ENCODE results near the gene ATG7. TPM values are rescaled to one million over a fixed set of nuclear protein-coding genes. Genes with fewer than 3 reads are reported as not detected.

The ATG7 gene
- total RNA-seq, 1 experiment from 2014 or later: 42.3 TPM

GRCh38 chr3:11350374-11350773, 78.2 kb downstream of the ATG7 start:
- DNase-seq (ENCODE audit: low read depth): peak; percentile 49

GRCh38 chr3:11351451-11351850, 79.3 kb downstream of the ATG7 start:
- no peak for DNase-seq (ENCODE audit: low read depth)

- DNase-seq (ENCODE audit: low read depth): no peak
Measured at GRCh38 chr3:11356269-11356668, 84.1 kb downstream of the ATG7 start.

GRCh38 chr3:11362600-11362999, 90.4 kb downstream of the ATG7 start:
- DNase-seq (ENCODE audit: low read depth): no peak

- no peak for DNase-seq (ENCODE audit: low read depth)
Measured at GRCh38 chr3:11363715-11364114, 91.5 kb downstream of the ATG7 start.

- DNase-seq (ENCODE audit: low read depth): no peak
Measured at GRCh38 chr3:11364181-11364580, 92.0 kb downstream of the ATG7 start.

GRCh38 chr3:11367143-11367693, 95.0 kb downstream of the ATG7 start:
- peak; percentile 42 for DNase-seq (ENCODE audit: low read depth)

GRCh38 chr3:11370191-11370590, 98.0 kb downstream of the ATG7 start:
- no peak for DNase-seq (ENCODE audit: low read depth)

- no peak for DNase-seq (ENCODE audit: low read depth)
Measured at GRCh38 chr3:11370966-11371365, 98.8 kb downstream of the ATG7 start.

GRCh38 chr3:11371747-11372146, 99.5 kb downstream of the ATG7 start:
- DNase-seq (ENCODE audit: low read depth): no peak

GRCh38 chr3:11373235-11373634, 101.0 kb downstream of the ATG7 start:
- no peak for DNase-seq (ENCODE audit: low read depth)

GRCh38 chr3:11373654-11374053, 101.5 kb downstream of the ATG7 start:
- DNase-seq (ENCODE audit: low read depth): no peak

- DNase-seq (ENCODE audit: low read depth): no peak
Measured at GRCh38 chr3:11375333-11376088, 103.3 kb downstream of the ATG7 start.

- no peak for DNase-seq (ENCODE audit: low read depth)
Measured at GRCh38 chr3:11377719-11378118, 105.5 kb downstream of the ATG7 start.

- peak; percentile 50 for DNase-seq (ENCODE audit: low read depth)
Measured at GRCh38 chr3:11379238-11379823, 107.1 kb downstream of the ATG7 start.

GRCh38 chr3:11379824-11380701, 107.9 kb downstream of the ATG7 start:
- no peak for DNase-seq (ENCODE audit: low read depth)

GRCh38 chr3:11381141-11381540, 108.9 kb downstream of the ATG7 start:
- DNase-seq (ENCODE audit: low read depth): no peak

- no peak for DNase-seq (ENCODE audit: low read depth)
Measured at GRCh38 chr3:11381563-11381962, 109.4 kb downstream of the ATG7 start.

GRCh38 chr3:11382146-11382745, 110.0 kb downstream of the ATG7 start:
- no peak for DNase-seq (ENCODE audit: low read depth)

GRCh38 chr3:11384074-11384473, 111.9 kb downstream of the ATG7 start:
- no peak for DNase-seq (ENCODE audit: low read depth)

GRCh38 chr3:11385326-11385725, 113.1 kb downstream of the ATG7 start:
- DNase-seq (ENCODE audit: low read depth): no peak

Data from HT1080 (cell line).